H1 (cell line): ENCODE measurements around the gene F11R. TPM values are rescaled to one million over a fixed set of nuclear protein-coding genes. Genes with fewer than 3 reads are reported as not detected.
A peak's percentile ranks its signal among the peaks of the same experiment; 100 is the strongest.

Experiments used
- CTCF ChIA-PET: fragments of 300-600 bp; sonication (Branson Sonifier 250); formaldehyde crosslinking; loops from one replicate; lab custom pipeline; 2021; ENCODE audit not compliant: partially characterized antibody; lab: Charles Lee
- POLR2A ChIA-PET: fragments of 300-600 bp; sonication (Branson Sonifier 250); formaldehyde crosslinking; loops from one replicate; lab custom pipeline; 2021; ENCODE audit warnings: inconsistent platforms; ENCODE audit not compliant: partially characterized antibody; lab: Charles Lee
- DNase-seq, 2 experiments: peaks; one replicate each; pipeline versions ENCODE4 v3.0.0 to v3.0.0-alpha.2; 2010 to 2022; ENCODE audit warnings: low spot score in 2 of 2, low read depth in 1 of 2, mixed read lengths in 1 of 2
- FAIRE-seq: peaks from 2 replicates; lab custom pipeline; 2011; peaks lifted over from hg19 to GRCh38; lab: Jason Lieb, UNC
- H2AFZ ChIP-seq: 2 replicates; pipeline ENCODE4 v1.8.1; 2012; ENCODE audit warnings: low read length, inconsistent platforms
- H2AK5ac ChIP-seq: 2 replicates; pipeline ENCODE4 v1.6.1; 2013; ENCODE audit warnings: low read depth, low read length
- H2BK120ac ChIP-seq: replicated peaks from 2 replicates; pipeline ENCODE3; 2013; ENCODE audit warnings: low read depth, low read length, inconsistent platforms
- H2BK12ac ChIP-seq: 2 replicates; pipeline ENCODE4 v1.6.1; 2013; ENCODE audit warnings: low read depth, low read length
- H2BK15ac ChIP-seq: 2 replicates; pipeline ENCODE4 v1.6.1; 2013; ENCODE audit warnings: low read length
- H2BK20ac ChIP-seq: 2 replicates; pipeline ENCODE4 v1.6.1; 2013; ENCODE audit warnings: low read length
- H2BK5ac ChIP-seq: 2 replicates; pipeline ENCODE4 v1.6.1; 2013; ENCODE audit warnings: low read depth, low read length
- H3K14ac ChIP-seq: 2 replicates; pipeline ENCODE4 v1.6.1; 2013; ENCODE audit warnings: inconsistent platforms; ENCODE audit not compliant: insufficient read length
- H3K18ac ChIP-seq: 2 replicates; pipeline ENCODE4 v1.6.1; 2013; ENCODE audit warnings: low read length; ENCODE audit errors: extremely low read depth
- H3K23ac ChIP-seq: 2 replicates; pipeline ENCODE4 v1.6.1; 2013; ENCODE audit warnings: inconsistent platforms; ENCODE audit not compliant: insufficient read length
- H3K23me2 ChIP-seq: 2 replicates; pipeline ENCODE4 v1.6.1; 2013; ENCODE audit warnings: low read depth, low read length
- H3K27ac ChIP-seq: 2 replicates; pipeline ENCODE4 v1.6.1; 2011; ENCODE audit warnings: low read depth, low read length, inconsistent platforms
- H3K27me3 ChIP-seq, 4 experiments: replicated peaks in 1 of 4; 1 replicate in 1 of 4; 2 replicates in 3 of 4; pipeline versions ENCODE4 v1.6.1 to v1.8.1; 2011 to 2013; ENCODE audit warnings: low read length in 3 of 4, mild to moderate bottlenecking in 3 of 4, inconsistent platforms in 2 of 4, mixed read lengths in 2 of 4, moderate library complexity in 1 of 4; ENCODE audit not compliant: control insufficient read depth in 3 of 4, insufficient read depth in 3 of 4; ENCODE audit errors: extremely low read depth in 1 of 4
- H3K36me3 ChIP-seq, 4 experiments: 2 replicates each; pipeline versions ENCODE4 v1.6.1 to v1.8.1; 2011 to 2013; ENCODE audit warnings: mild to moderate bottlenecking in 4 of 4, low read length in 3 of 4, moderate library complexity in 2 of 4, control low read depth in 1 of 4, inconsistent platforms in 1 of 4; ENCODE audit not compliant: insufficient read depth in 4 of 4, control insufficient read depth in 2 of 4
- H3K4ac ChIP-seq: replicated peaks from 2 replicates; pipeline ENCODE3; 2013; ENCODE audit warnings: low read length, low read depth, mixed read lengths, inconsistent platforms; ENCODE audit not compliant: insufficient read length
- H3K4me1 ChIP-seq, 4 experiments: replicated peaks in 1 of 4; 1 replicate in 1 of 4; 2 replicates in 3 of 4; pipeline versions ENCODE4 v1.6.1 to v1.8.1; 2011 to 2013; ENCODE audit warnings: low read length in 3 of 4, inconsistent platforms in 2 of 4, mixed read lengths in 1 of 4; ENCODE audit not compliant: insufficient read depth in 4 of 4, control insufficient read depth in 3 of 4
- H3K4me2 ChIP-seq, 2 experiments: 2 replicates each; pipeline versions ENCODE4 v1.6.1 to v1.8.1; 2011 to 2013; ENCODE audit warnings: low read depth in 2 of 2, low read length in 2 of 2, control low read depth in 1 of 2, inconsistent platforms in 1 of 2, mild to moderate bottlenecking in 1 of 2; ENCODE audit not compliant: insufficient read depth in 1 of 2
- H3K4me3 ChIP-seq, 4 experiments: fragments of 200-600, 300-600 bp in 1 of 4; sonication (generic), shearing (Covaris generic), sonication (Bioruptor Twin) in 1 of 4; 2 replicates each; pipeline versions ENCODE4 v1.5.1 to v1.8.1; 2011 to 2016; ENCODE audit warnings: low read length in 4 of 4, low read depth in 3 of 4, control low read depth in 2 of 4, inconsistent platforms in 2 of 4, mild to moderate bottlenecking in 2 of 4, mixed read lengths in 1 of 4, moderate library complexity in 1 of 4; ENCODE audit not compliant: insufficient read depth in 2 of 4; ENCODE audit errors: extremely low read depth in 1 of 4
- H3K56ac ChIP-seq: replicated peaks from 2 replicates; pipeline ENCODE3; 2013; ENCODE audit warnings: low read depth, mild to moderate bottlenecking, mixed read lengths, low read length, inconsistent platforms; ENCODE audit not compliant: insufficient read length
- H3K79me1 ChIP-seq: 2 replicates; pipeline ENCODE4 v1.6.1; 2013; ENCODE audit warnings: low read depth, low read length, control low read depth
- H3K79me2 ChIP-seq, 2 experiments: 2 replicates each; pipeline versions ENCODE4 v1.6.1 to v1.8.1; 2012 to 2013; ENCODE audit warnings: low read length in 2 of 2, mild to moderate bottlenecking in 2 of 2, inconsistent platforms in 1 of 2; ENCODE audit not compliant: insufficient read depth in 2 of 2, control insufficient read depth in 1 of 2
- H3K9ac ChIP-seq, 4 experiments: replicated peaks in 1 of 4; 1 replicate in 1 of 4; 2 replicates in 3 of 4; pipeline versions ENCODE4 v1.6.1 to v1.8.1; 2011 to 2013; ENCODE audit warnings: low read depth in 3 of 4, low read length in 3 of 4, control low read depth in 2 of 4, mild to moderate bottlenecking in 2 of 4, moderate library complexity in 2 of 4, inconsistent platforms in 1 of 4; ENCODE audit errors: extremely low read depth in 1 of 4
- H3K9me3 ChIP-seq, 2 experiments: 2 replicates each; pipeline versions ENCODE4 v1.6.1 to v1.8.1; 2012 to 2013; ENCODE audit warnings: mild to moderate bottlenecking in 2 of 2, moderate library complexity in 2 of 2, control low read depth in 1 of 2, inconsistent platforms in 1 of 2, low read depth in 1 of 2, low read length in 1 of 2, mixed read lengths in 1 of 2; ENCODE audit not compliant: insufficient read depth in 2 of 2
- H4K20me1 ChIP-seq, 2 experiments: replicated peaks in 1 of 2; 2 replicates each; pipeline versions ENCODE3 to v1.8.1; 2011 to 2013; ENCODE audit warnings: inconsistent platforms in 2 of 2, low read length in 2 of 2, mild to moderate bottlenecking in 1 of 2; ENCODE audit not compliant: insufficient read depth in 2 of 2, control insufficient read depth in 1 of 2
- H4K5ac ChIP-seq: 2 replicates; pipeline ENCODE4 v1.6.1; 2013; ENCODE audit warnings: low read length, low read depth, mixed read lengths, inconsistent platforms; ENCODE audit not compliant: insufficient read length
- H4K8ac ChIP-seq: 2 replicates; pipeline ENCODE4 v1.8.0; 2013; ENCODE audit warnings: mild to moderate bottlenecking, moderate library complexity, low read length, inconsistent platforms; ENCODE audit not compliant: insufficient read depth; ENCODE audit errors: extremely low read depth
- H4K91ac ChIP-seq: replicated peaks from 2 replicates; pipeline ENCODE3; 2013; ENCODE audit warnings: low read length, mixed read lengths, inconsistent platforms; ENCODE audit not compliant: insufficient read length
- EP300 ChIP-seq, 2 experiments: IDR thresholded peaks; 1 replicate in 1 of 2; 2 replicates in 1 of 2; pipeline ENCODE4 v1.6.1; 2011 to 2012; ENCODE audit warnings: low read depth in 2 of 2, low read length in 2 of 2, mild to moderate bottlenecking in 2 of 2, borderline replicate concordance in 1 of 2, inconsistent platforms in 1 of 2, moderate library complexity in 1 of 2
- SP4 ChIP-seq: IDR thresholded peaks from 2 replicates; pipeline ENCODE4 v1.6.1; 2012; ENCODE audit warnings: low read length, inconsistent platforms
- TEAD4 ChIP-seq: IDR thresholded peaks from 2 replicates; pipeline ENCODE4 v1.6.1; 2012; ENCODE audit warnings: low read depth, low read length, inconsistent platforms, mixed read lengths
- ZNF274 ChIP-seq: IDR thresholded peaks from 2 replicates; pipeline ENCODE4 v1.7.0; 2012; ENCODE audit warnings: low read length, borderline replicate concordance; ENCODE audit errors: extremely low read depth
- WGBS, 2 experiments: shearing (Covaris generic) in 1 of 2; methylation state at CpG; one replicate each; pipeline versions ENCODE4 v1.1.6 to v1.1.7; 2013 to 2015; ENCODE audit warnings: low lambda C conversion rate in 2 of 2, mixed read lengths in 2 of 2, inconsistent platforms in 1 of 2, low coverage in 1 of 2, missing lambda C conversion rate in 1 of 2; ENCODE audit not compliant: insufficient replicate concordance in 2 of 2, insufficient coverage in 1 of 2, insufficient read length in 1 of 2; ENCODE audit errors: extremely low coverage in 1 of 2, missing lambda C conversion rate in 1 of 2; 5-methylcytosine and 5-hydroxymethylcytosine counted together
- polyA plus RNA-seq, 7 experiments: library from polyadenylated mRNA; depleted of rRNA in 3 of 7; stranded (reverse) in 5 of 7; unstranded in 2 of 7; fragments of >200 nt in 5 of 7; fragments of 200-250 nt in 2 of 7; gene quantifications; 1 replicate in 5 of 7; 2 replicates in 1 of 7; 4 replicates in 1 of 7; pipeline versions ENCODE4 v1.2.1 to v1.2.3, GENCODE V29; 2011 to 2013; ENCODE audit warnings: missing spikeins in 2 of 7, mixed read lengths in 2 of 7
- total RNA-seq: library from RNA; stranded (reverse); fragmentation: NEBNext Ultra II Directional; extraction: Animal tissue kit (Norgen Biotek cat#: 25700); gene quantifications from 2 replicates; pipeline ENCODE4 v1.2.1, GENCODE V29; 2021

Gene F11R
- total and polyA plus RNA-seq, 2 of the 8 experiments (the other 6 are each of a cell fraction or from before 2014, with no cell fraction given) = 159 to 200 TPM

DNA sequence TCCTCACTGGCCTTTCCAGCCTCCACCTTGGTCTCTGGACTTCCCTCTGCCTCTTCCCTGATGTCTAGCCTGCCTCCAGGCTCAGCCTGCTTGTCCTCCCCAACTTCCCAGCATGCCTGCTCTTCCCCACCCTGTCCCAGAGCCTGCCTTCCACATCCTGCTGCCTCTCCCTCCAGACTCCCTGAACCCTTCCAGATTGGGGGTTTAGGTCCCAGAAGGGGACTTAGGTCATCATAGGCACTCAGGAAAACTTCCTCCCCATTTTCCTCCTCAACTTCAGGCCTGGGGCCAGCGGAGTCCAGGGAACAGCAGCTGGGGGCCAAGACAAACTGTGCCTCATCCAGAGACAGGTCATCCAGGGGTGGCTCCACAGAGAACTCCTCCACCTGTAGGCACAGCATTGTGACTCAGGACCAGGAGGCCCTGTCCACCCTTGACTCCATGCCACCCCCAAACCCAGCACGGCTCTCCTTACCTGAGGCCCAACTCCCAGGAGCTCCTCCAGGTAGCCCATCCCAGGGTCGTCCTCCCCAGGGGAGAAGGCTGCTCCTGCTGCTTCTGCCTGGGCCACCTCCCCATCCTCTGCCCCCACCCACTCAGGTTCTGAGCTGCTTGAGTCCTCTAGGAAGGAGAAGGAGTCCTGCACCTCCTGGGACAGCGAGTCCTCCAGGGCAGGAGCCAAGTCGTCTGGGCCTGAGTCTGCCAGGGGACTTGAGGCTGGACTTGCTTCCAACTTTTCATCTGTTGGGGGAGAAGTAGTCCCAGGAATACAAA, 28.2 kb upstream of the F11R start:
- peaks cover 0 to 17% (median 8%) of the 10 kb centered on the region in 4 experiments; a peak in 6 of 7 replicates for H3K27me3 ChIP-seq
- FAIRE-seq = no peak
- no peak overlapping the region for H3K4ac ChIP-seq

More for the DNA sequence above, 28.2 kb upstream of the F11R start:
- Histone ChIP-seq H3K79me2 (peaks cover 0 to 10% of the 10 kb centered on the region in 2 experiments; a peak in 2 of 4 replicates), H4K8ac (no peak overlapping the region; the same call in 1 of the 2 replicates), H4K5ac (no peak overlapping the region), H3K9ac (no peak overlapping the region), H3K56ac (no peak overlapping the region), H3K79me1 (peaks cover 6% of the 10 kb centered on the region), H2BK5ac (no peak overlapping the region), H3K27ac (no peak overlapping the region), H4K91ac (no peak overlapping the region), H3K18ac (no peak overlapping the region), H2AFZ (no peak overlapping the region), H3K14ac (no peak overlapping the region), H2AK5ac (no peak overlapping the region), H2BK15ac (no peak overlapping the region), H2BK20ac (no peak overlapping the region), H2BK12ac (no peak overlapping the region), H4K20me1 (no peaks in the 10 kb centered on the region), H3K4me1 (peaks cover 0 to 4% (median 1%) of the 10 kb centered on the region in 4 experiments; a peak in 2 of 7 replicates), H3K36me3 (no peaks in the 10 kb centered on the region), H3K9me3 (peaks cover 0 to 12% of the 10 kb centered on the region in 2 experiments; a peak in 1 of 4 replicates), H3K4me2 (no peak overlapping the region), H3K4me3 (no peak overlapping the region), H3K23me2 (peaks cover 7% of the 10 kb centered on the region), H3K23ac (no peak overlapping the region), H2BK120ac (no peak overlapping the region)
- TF ChIP-seq ZNF274 (peak; percentile 42; the same call in 1 of the 2 replicates), EP300 (IDR thresholded peaks at IDR 0.05; ENCODE audit: borderline replicate concordance in 1 of 2, low read depth in 2 of 2, low read length in 2 of 2) (no peak), SP4 (no peak), TEAD4 (no peak)
- DNase-seq = no peak
- 88% methylated on average over 5 of the region's 5 CpGs; no CpG with 5 or more reads in 1 of the 2 experiments for WGBS, 2 experiments
- POLR2A ChIA-PET = interaction anchor here (0.6 to 1.3 kb wide), 3 partner anchors 10 to 114 kb away, joined by 3 read pairs; partner anchors contain the start of gene TSTD1
- CTCF ChIA-PET = interaction anchor here (0.5 to 1.3 kb wide), 5 partner anchors 7 to 48 kb away, joined by 3 read pairs; no protein-coding TSS in a partner anchor
